Inflammatory macrophage (primary cell): ENCODE data around the gene IPPK.

Source experiments
- DNase-seq, 2 donors: peaks; one replicate each; pipeline ENCODE4 v3.0.0-alpha.2; 2020 to 2022

The IPPK gene

GRCh38 chr9:92686954-92687353 lies 17.0 kb upstream of the IPPK start:
- peak; percentile 8 to 9 for DNase-seq

- DNase-seq = peak in 1 of 2 donors; percentile 27
Observed at GRCh38 chr9:92685022-92685421, 15.1 kb upstream of the IPPK start.

- DNase-seq = no peak
Observed at GRCh38 chr9:92682269-92682668, 12.3 kb upstream of the IPPK start.

GRCh38 chr9:92680166-92681119 lies 10.5 kb upstream of the IPPK start:
- peak in 1 of 2 donors; percentile 34 for DNase-seq

GRCh38 chr9:92679413-92680165 lies 9.7 kb upstream of the IPPK start:
- no peak for DNase-seq

- DNase-seq = no peak
Observed at GRCh38 chr9:92671323-92671722, 1.4 kb upstream of the IPPK start.

GRCh38 chr9:92669527-92669889 lies 423 bp downstream of the IPPK start:
- peak; percentile 36 to 45 for DNase-seq

GRCh38 chr9:92668746-92669526 lies 995 bp downstream of the IPPK start:
- DNase-seq = peak; percentile 6 to 47

- no peak for DNase-seq
Observed at GRCh38 chr9:92666912-92667532, 2.9 kb downstream of the IPPK start.

- no peak for DNase-seq
Observed at GRCh38 chr9:92666236-92666635, 3.7 kb downstream of the IPPK start.

- DNase-seq = no peak
Observed at GRCh38 chr9:92665836-92666235, 4.1 kb downstream of the IPPK start.

GRCh38 chr9:92664394-92665152 lies 5.4 kb downstream of the IPPK start:
- no peak for DNase-seq

- DNase-seq = no peak
Observed at GRCh38 chr9:92663951-92664350, 6.0 kb downstream of the IPPK start.

- DNase-seq = no peak
Observed at GRCh38 chr9:92663126-92663525, 6.8 kb downstream of the IPPK start.

GRCh38 chr9:92661743-92662142 lies 8.2 kb downstream of the IPPK start:
- no peak for DNase-seq

- DNase-seq = no peak
Observed at GRCh38 chr9:92661127-92661526, 8.8 kb downstream of the IPPK start.

GRCh38 chr9:92660266-92660665 lies 9.7 kb downstream of the IPPK start:
- DNase-seq = no peak

- no peak for DNase-seq
Observed at GRCh38 chr9:92659601-92660000, 10.3 kb downstream of the IPPK start.

GRCh38 chr9:92658611-92659010 lies 11.3 kb downstream of the IPPK start:
- no peak for DNase-seq

GRCh38 chr9:92658176-92658575 lies 11.8 kb downstream of the IPPK start:
- no peak for DNase-seq

- DNase-seq = no peak
Observed at GRCh38 chr9:92657296-92658094, 12.4 kb downstream of the IPPK start.
